ENCODE data around the gene AFAP1L2. TPM values are rescaled to one million over a fixed set of nuclear protein-coding genes. Genes with fewer than 3 reads are reported as not detected.
A peak's percentile ranks its signal among the peaks of the same experiment; 100 is the strongest.

AFAP1L2 gene
- total RNA-seq, 1 donor from 2014 or later = 4.8 TPM

DNA sequence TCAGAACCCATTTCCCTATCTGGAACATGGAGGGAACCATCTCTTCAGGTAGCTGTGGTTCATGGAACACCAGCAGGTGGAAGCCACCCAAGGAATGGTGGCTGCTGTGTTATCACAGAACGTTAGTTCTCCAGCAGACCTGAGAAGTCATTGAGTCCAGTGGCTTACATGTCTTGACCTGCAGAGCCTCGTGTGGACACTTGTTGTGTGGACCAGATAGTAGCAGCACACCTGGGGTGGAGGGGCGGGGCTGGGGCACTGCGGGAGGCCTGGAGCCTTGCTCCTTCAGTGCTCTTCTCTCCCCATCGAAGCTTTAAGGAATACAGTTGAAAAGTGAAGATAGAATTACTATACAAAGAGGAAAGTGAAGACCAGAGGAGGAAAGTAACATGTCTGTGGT is 122.8 kb downstream of the AFAP1L2 start:
- DNase-seq (ENCODE audit: low spot score) = no peak
- Histone ChIP-seq H3K27ac (no peak overlapping the region), H3K9ac (no peak overlapping the region), H3F3A (ENCODE audit: low read depth) (no peaks in the 10 kb centered on the region), H3K27me3 (no peaks in the 10 kb centered on the region), H4K20me1 (ENCODE audit: low read depth) (no peaks in the 10 kb centered on the region), H3K4me3 (no peak overlapping the region), H3K4me2 (no peak overlapping the region), H3K4me1 (no peaks in the 10 kb centered on the region), H3K79me2 (ENCODE audit: low read depth) (no peaks in the 10 kb centered on the region), H2AFZ (replicated peaks) (no peak overlapping the region), H3K36me3 (no peaks in the 10 kb centered on the region), H3K9me3 (ENCODE audit: low read depth) (no peaks in the 10 kb centered on the region)
- TF ChIP-seq EZH2phosphoT487 (IDR thresholded peaks at IDR 0.05) (no peak), EZH2 (IDR thresholded peaks at IDR 0.05) (no peak), CTCF (IDR thresholded peaks at IDR 0.05) (no peak)
- Mint-ChIP-seq H3K4me1 (peaks cover 2% of the 10 kb centered on the region), H3K4me3 (no peak overlapping the region), H3K36me3 (no peaks in the 10 kb centered on the region), H3K9me3 (no peaks in the 10 kb centered on the region), H3K27ac (no peak overlapping the region), H3K27me3 (ENCODE audit: insufficient read depth, low read depth) (peaks cover 5% of the 10 kb centered on the region)

DNA sequence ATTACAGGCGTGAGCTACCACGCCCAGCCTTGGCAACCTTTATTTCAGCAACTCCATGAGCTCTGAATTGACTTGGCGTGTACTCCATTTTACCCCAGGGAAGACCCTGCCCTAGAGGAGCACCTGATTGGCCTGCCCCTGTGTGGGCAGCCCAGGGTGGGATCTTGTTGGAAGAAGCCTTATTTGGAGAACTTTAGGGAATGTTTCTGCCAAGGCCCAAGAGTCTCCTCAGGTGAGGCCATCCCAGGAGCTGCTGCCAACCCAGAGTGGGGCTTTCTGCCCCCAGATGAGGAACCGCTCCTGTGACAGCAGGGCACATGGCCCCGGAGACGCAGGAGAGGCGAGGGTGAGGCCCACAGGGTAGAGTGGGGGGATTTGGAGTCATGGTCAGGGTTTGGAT is 123.3 kb downstream of the AFAP1L2 start:
- Histone ChIP-seq H2AFZ (replicated peaks) (no peak overlapping the region), H3K27ac (no peak overlapping the region), H3K4me1 (no peaks in the 10 kb centered on the region), H3K27me3 (no peaks in the 10 kb centered on the region), H3K4me3 (no peak overlapping the region), H4K20me1 (ENCODE audit: low read depth) (no peaks in the 10 kb centered on the region), H3K9me3 (ENCODE audit: low read depth) (no peaks in the 10 kb centered on the region), H3K9ac (no peak overlapping the region), H3K36me3 (no peaks in the 10 kb centered on the region), H3K79me2 (ENCODE audit: low read depth) (no peaks in the 10 kb centered on the region), H3F3A (ENCODE audit: low read depth) (no peaks in the 10 kb centered on the region), H3K4me2 (no peak overlapping the region)
- Mint-ChIP-seq H3K9me3 (no peaks in the 10 kb centered on the region), H3K27ac (no peak overlapping the region), H3K4me3 (no peak overlapping the region), H3K4me1 (peaks cover 2% of the 10 kb centered on the region), H3K27me3 (ENCODE audit: insufficient read depth, low read depth) (peaks cover 7% of the 10 kb centered on the region), H3K36me3 (no peaks in the 10 kb centered on the region)
- no peak for TF ChIP-seq CTCF (IDR thresholded peaks at IDR 0.05)
- no peak for TF ChIP-seq EZH2phosphoT487 (IDR thresholded peaks at IDR 0.05)
- TF ChIP-seq EZH2 (IDR thresholded peaks at IDR 0.05) = no peak
- DNase-seq (ENCODE audit: low spot score) = no peak

- no peak for DNase-seq (ENCODE audit: low spot score)
- Histone ChIP-seq H3K27ac (no peak overlapping the region), H2AFZ (replicated peaks) (peak overlapping the region; percentile 50), H3K4me1 (no peaks in the 10 kb centered on the region), H3K79me2 (ENCODE audit: low read depth) (no peaks in the 10 kb centered on the region), H4K20me1 (ENCODE audit: low read depth) (no peaks in the 10 kb centered on the region), H3K4me2 (no peak overlapping the region), H3F3A (ENCODE audit: low read depth) (no peaks in the 10 kb centered on the region), H3K36me3 (no peaks in the 10 kb centered on the region), H3K9me3 (ENCODE audit: low read depth) (no peaks in the 10 kb centered on the region), H3K4me3 (no peak overlapping the region), H3K27me3 (no peaks in the 10 kb centered on the region), H3K9ac (no peak overlapping the region)
- Mint-ChIP-seq H3K36me3 (no peaks in the 10 kb centered on the region), H3K27ac (peak overlapping the region; percentile 53), H3K27me3 (ENCODE audit: insufficient read depth, low read depth) (peaks cover 8% of the 10 kb centered on the region), H3K4me1 (peaks cover 1% of the 10 kb centered on the region), H3K9me3 (no peaks in the 10 kb centered on the region), H3K4me3 (no peak overlapping the region)
- TF ChIP-seq EZH2 (IDR thresholded peaks at IDR 0.05) (no peak), EZH2phosphoT487 (IDR thresholded peaks at IDR 0.05) (no peak), CTCF (IDR thresholded peaks at IDR 0.05) (no peak)
Measured at GRCh38 chr10:114279901-114280644, 124.2 kb downstream of the AFAP1L2 start.

Data from neural progenitor cell (in vitro differentiated cells).